SK-N-MC (cell line): ENCODE results near the gene XRRA1.

Source experiments
- EZH2 ChIP-seq: fragments of 200-600 bp; sonication (generic); IDR thresholded peaks from one replicate; pipeline ENCODE4 v1.6.1; 2017; ENCODE audit warnings: antibody characterized with exemption
- FOXP2 ChIP-seq: optimal IDR thresholded peaks from 2 replicates; pipeline ENCODE3; 2011; ENCODE audit warnings: mild to moderate bottlenecking, moderate library complexity; ENCODE audit not compliant: insufficient read depth; ENCODE audit errors: extremely low read length, control extremely low read depth
- POLR2AphosphoS5 ChIP-seq: IDR thresholded peaks from 2 replicates; pipeline ENCODE4 v1.6.1; 2012; ENCODE audit warnings: mild to moderate bottlenecking, low read depth, low read length, borderline replicate concordance

DNA sequence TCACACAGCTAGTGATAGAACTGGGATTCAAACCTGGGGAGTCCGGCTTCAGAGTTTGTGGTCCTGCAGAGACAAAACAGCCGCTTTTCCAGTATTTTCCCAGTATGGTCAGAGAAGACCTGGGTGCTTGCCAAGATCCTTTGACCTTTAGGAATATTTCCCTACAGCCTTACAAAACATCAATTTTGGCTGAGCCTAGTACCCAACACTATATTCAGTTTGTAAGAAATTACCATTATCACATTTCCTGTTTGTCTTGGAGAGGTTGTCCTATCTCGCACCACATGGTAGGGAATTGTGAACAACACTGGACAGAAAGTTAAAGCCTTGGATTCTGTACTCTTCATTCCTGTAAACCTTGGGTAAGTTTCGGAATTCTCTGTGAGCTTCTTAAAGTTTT is 29.1 kb upstream of the XRRA1 start:
- no peak for TF ChIP-seq POLR2AphosphoS5
- no peak for TF ChIP-seq EZH2
- no peak for TF ChIP-seq FOXP2
